GM23338 (cell line): ENCODE data around the gene CEP135.

ENCODE experiments used
- POLR2AphosphoS5 ChIP-seq: IDR thresholded peaks from 2 replicates; pipeline ENCODE4 v1.6.1; 2016; ENCODE audit warnings: antibody characterized with exemption, low read depth
- TF ChIP-seq, protein P1 (sequence below), 2 experiments: fragments of 200-600 bp in 1 of 2; sonication (generic) in 1 of 2; conservative IDR thresholded peaks; 2 replicates each; pipeline versions ENCODE4 v1.5.1 to v1.6.1; 2016 to 2017; ENCODE audit warnings: antibody characterized with exemption in 2 of 2, low read depth in 2 of 2, mild to moderate bottlenecking in 2 of 2, moderate library complexity in 1 of 2

DNA sequence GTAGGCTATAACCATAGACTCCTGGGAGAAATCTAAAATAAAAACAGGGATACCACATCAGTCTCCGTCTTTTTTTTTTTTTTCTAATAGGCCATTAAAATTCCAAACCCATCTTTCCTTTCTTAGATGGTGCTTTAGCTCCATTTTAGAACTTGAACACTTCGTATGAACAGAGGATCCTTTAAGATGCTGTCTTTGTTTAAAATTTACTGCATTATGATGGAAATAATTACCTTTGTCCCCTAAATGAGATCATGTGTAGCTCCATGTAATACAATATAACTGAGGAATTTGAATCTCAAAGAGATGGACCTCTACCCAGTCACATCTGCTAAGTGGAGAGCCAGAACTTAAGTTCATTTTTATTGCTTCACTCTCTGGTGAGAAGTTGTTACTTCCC is 47.9 kb downstream of the CEP135 start:
- TF ChIP-seq POLR2AphosphoS5, result no peak
- TF ChIP-seq, protein P1, sequence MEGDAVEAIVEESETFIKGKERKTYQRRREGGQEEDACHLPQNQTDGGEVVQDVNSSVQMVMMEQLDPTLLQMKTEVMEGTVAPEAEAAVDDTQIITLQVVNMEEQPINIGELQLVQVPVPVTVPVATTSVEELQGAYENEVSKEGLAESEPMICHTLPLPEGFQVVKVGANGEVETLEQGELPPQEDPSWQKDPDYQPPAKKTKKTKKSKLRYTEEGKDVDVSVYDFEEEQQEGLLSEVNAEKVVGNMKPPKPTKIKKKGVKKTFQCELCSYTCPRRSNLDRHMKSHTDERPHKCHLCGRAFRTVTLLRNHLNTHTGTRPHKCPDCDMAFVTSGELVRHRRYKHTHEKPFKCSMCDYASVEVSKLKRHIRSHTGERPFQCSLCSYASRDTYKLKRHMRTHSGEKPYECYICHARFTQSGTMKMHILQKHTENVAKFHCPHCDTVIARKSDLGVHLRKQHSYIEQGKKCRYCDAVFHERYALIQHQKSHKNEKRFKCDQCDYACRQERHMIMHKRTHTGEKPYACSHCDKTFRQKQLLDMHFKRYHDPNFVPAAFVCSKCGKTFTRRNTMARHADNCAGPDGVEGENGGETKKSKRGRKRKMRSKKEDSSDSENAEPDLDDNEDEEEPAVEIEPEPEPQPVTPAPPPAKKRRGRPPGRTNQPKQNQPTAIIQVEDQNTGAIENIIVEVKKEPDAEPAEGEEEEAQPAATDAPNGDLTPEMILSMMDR (conservative IDR thresholded peaks at IDR 0.05; ENCODE audit: low read depth in 2 of 2), result no peak
